HFFc6 (cell line): Measurements from ENCODE around the gene NCOA1. TPM values are rescaled to one million over a fixed set of nuclear protein-coding genes. Genes with fewer than 3 reads are reported as not detected.

Experiments used
- DNase-seq: peaks from one replicate; pipeline ENCODE4 v3.0.0-alpha.2; 2018
- H3K27ac Mint-ChIP-seq: 2 replicates; pipeline ENCODE4 v1.8.0; 2020; ENCODE audit warnings: mild to moderate bottlenecking, mixed read lengths
- H3K27me3 Mint-ChIP-seq: 2 replicates; pipeline ENCODE4 v1.8.0; 2021; ENCODE audit warnings: mild to moderate bottlenecking, moderate library complexity, mixed read lengths; ENCODE audit not compliant: insufficient read depth
- H3K36me3 Mint-ChIP-seq: 2 replicates; pipeline ENCODE4 v1.8.0; 2021; ENCODE audit warnings: low read depth, mixed read lengths
- H3K4me1 Mint-ChIP-seq: 2 replicates; pipeline ENCODE4 v1.8.0; 2020; ENCODE audit warnings: low read depth, mixed read lengths
- H3K4me3 Mint-ChIP-seq: 2 replicates; pipeline ENCODE4 v1.8.0; 2020; ENCODE audit warnings: mild to moderate bottlenecking, moderate library complexity, mixed read lengths
- H3K9me3 Mint-ChIP-seq: 2 replicates; pipeline ENCODE4 v1.8.0; 2020; ENCODE audit warnings: mild to moderate bottlenecking, mixed read lengths
- total RNA-seq, 6 experiments: library from RNA; stranded (reverse); fragmentation: NEBNext Ultra II Directional; extraction: Animal tissue kit (Norgen Biotek cat#: 25700); gene quantifications; 2 replicates in 1 of 6; 3 replicates in 5 of 6; pipeline ENCODE4 v1.2.3, GENCODE V29; 2021
- TF ChIP-seq, protein P1 (sequence below): fragments of 200-600 bp; sonication (generic); IDR thresholded peaks from 2 replicates; pipeline ENCODE4 v1.5.0; 2021; ENCODE audit warnings: antibody characterized with exemption, mild to moderate bottlenecking

NCOA1 gene
- total RNA-seq, 6 experiments from 2014 or later, result 8.6 to 11.2 (median 10.7) TPM

DNA sequence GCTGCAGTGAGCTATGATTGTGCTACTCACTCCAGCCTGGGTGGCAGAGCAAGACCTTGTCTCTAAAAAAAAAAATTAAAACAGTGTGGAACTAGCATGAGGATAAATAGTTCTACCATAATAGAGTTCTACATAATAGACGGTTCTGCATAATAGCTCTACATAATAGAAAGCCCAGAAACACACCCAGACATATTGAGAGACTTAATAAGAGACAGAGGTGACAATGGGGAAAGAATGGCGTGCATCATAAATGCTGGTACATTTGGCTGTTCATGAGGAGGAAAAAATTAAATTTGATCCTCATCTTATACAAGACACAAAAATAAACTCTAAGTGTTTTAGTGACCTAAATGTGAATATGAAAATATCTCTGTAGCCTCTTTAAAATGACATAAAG lies 243.7 kb downstream of the NCOA1 start:
- Mint-ChIP-seq H3K4me3 (no peak overlapping the region), H3K27ac (no peak overlapping the region), H3K9me3 (no peaks in the 10 kb centered on the region), H3K27me3 (no peaks in the 10 kb centered on the region), H3K4me1 (peaks cover 33% of the 10 kb centered on the region), H3K36me3 (peaks cover 6% of the 10 kb centered on the region; the same call in 1 of the 2 replicates)
- TF ChIP-seq, protein P1, sequence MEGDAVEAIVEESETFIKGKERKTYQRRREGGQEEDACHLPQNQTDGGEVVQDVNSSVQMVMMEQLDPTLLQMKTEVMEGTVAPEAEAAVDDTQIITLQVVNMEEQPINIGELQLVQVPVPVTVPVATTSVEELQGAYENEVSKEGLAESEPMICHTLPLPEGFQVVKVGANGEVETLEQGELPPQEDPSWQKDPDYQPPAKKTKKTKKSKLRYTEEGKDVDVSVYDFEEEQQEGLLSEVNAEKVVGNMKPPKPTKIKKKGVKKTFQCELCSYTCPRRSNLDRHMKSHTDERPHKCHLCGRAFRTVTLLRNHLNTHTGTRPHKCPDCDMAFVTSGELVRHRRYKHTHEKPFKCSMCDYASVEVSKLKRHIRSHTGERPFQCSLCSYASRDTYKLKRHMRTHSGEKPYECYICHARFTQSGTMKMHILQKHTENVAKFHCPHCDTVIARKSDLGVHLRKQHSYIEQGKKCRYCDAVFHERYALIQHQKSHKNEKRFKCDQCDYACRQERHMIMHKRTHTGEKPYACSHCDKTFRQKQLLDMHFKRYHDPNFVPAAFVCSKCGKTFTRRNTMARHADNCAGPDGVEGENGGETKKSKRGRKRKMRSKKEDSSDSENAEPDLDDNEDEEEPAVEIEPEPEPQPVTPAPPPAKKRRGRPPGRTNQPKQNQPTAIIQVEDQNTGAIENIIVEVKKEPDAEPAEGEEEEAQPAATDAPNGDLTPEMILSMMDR, result no peak
- no peak for DNase-seq

DNA sequence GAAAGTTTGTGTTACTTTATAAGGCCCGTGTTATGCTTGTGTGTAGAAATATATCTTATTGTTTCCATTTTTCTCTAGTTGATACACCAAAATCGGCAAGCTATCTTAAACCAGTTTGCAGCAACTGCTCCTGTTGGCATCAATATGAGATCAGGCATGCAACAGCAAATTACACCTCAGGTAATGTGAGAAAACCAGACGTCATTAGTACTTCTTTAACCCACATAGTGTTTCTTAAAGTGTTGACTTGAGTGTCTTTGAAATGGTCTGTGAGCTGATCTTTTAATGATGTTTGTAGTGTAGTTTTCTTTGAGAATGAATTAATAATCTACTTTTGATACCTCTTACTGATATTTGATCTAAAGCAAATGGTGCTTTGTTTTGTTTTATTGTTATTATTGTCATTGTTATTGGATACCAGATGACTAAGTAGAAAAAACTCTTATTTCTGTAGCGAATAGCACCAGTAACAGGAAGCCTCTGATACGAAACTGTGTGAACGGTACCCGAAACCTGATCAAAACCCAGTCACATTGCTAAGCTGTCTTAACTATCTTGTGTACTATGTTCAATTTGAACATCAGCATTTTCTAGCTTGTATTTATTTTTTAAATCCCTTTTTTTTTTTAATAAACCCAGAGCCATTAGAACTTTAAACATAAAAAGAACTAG lies 248.4 kb downstream of the NCOA1 start:
- no peak overlapping the region for H3K27ac Mint-ChIP-seq
- TF ChIP-seq, protein P1, result no peak
- no peaks in the 10 kb centered on the region for H3K36me3 Mint-ChIP-seq
- DNase-seq, result no peak
- H3K27me3 Mint-ChIP-seq, result no peaks in the 10 kb centered on the region
- no peaks in the 10 kb centered on the region; the same call in 1 of the 2 replicates for H3K4me1 Mint-ChIP-seq
- no peaks in the 10 kb centered on the region for H3K9me3 Mint-ChIP-seq
- H3K4me3 Mint-ChIP-seq, result no peak overlapping the region

DNA sequence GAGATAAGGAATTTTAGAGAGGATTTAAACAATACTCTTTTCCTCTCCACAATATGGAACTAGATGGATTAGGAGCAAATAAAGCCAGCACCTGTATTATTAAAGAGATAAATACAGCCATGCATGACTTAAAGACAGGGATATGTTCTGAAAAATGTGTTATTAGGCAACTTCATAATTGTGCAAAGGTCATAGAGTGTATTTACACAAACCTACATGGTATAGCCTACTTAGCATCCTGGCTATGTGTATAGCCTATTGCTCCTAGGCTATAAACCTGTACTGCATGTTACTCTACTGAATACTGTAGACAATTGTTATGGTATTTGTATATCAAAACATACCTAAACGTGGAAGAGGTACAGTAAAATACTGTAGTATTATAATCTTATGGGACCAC lies 249.1 kb downstream of the NCOA1 start:
- no peak for DNase-seq
- H3K4me3 Mint-ChIP-seq, result no peak overlapping the region

DNA sequence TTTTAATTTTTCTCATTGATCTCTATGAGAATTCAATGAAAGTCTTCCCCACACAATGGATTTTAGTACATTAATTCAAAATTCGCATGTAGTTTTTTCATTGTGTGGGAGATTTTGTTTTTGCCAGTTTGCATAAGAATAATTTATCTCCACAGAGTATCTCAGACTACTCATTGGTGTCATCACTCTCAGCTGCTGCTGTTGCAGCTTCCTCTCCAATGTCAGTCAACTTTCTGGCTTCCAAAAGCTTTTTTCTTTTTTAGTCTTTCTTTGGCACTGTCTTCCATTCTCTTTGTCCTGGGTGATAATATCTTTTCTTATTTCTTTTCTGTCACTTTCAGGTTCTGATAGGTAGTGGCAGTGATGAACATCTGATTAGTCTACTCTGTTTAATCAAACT lies 251.7 kb downstream of the NCOA1 start:
- Mint-ChIP-seq H3K4me3 (no peak overlapping the region), H3K36me3 (no peaks in the 10 kb centered on the region), H3K9me3 (no peaks in the 10 kb centered on the region), H3K27me3 (no peaks in the 10 kb centered on the region), H3K27ac (no peak overlapping the region), H3K4me1 (no peaks in the 10 kb centered on the region; the same call in 1 of the 2 replicates)
- TF ChIP-seq, protein P1, result no peak
- no peak for DNase-seq

More for the DNA sequence above, 249.1 kb downstream of the NCOA1 start:
- H3K4me1 Mint-ChIP-seq, result no peaks in the 10 kb centered on the region; the same call in 1 of the 2 replicates
- no peaks in the 10 kb centered on the region for H3K27me3 Mint-ChIP-seq
- H3K36me3 Mint-ChIP-seq, result no peaks in the 10 kb centered on the region
- TF ChIP-seq, protein P1, result no peak
- no peaks in the 10 kb centered on the region for H3K9me3 Mint-ChIP-seq
- no peak overlapping the region for H3K27ac Mint-ChIP-seq

DNA sequence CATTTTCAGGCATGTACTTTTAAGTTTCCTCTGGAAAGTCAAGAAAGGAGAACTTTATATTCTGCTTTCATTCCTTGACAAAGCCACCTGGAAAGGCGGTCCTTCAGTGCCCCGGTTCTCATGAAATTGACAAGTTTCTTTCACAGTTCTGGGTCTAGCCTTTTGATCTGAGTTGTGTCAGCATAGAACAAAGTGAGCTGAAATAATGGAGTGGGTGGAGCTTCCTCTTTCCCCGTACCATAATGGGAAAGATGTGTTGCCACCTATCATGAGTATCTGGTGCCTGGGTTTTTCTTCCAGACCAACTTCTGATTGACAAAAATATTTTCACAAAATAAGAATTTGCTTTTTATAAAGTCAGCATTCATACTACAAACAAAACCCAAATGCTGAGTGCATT lies 252.9 kb downstream of the NCOA1 start:
- H3K4me1 Mint-ChIP-seq, result no peaks in the 10 kb centered on the region; the same call in 1 of the 2 replicates
- H3K27ac Mint-ChIP-seq, result no peak overlapping the region
- DNase-seq, result no peak
- no peaks in the 10 kb centered on the region for H3K36me3 Mint-ChIP-seq
- no peaks in the 10 kb centered on the region for H3K27me3 Mint-ChIP-seq
- TF ChIP-seq, protein P1, result no peak
- H3K4me3 Mint-ChIP-seq, result no peak overlapping the region
- no peaks in the 10 kb centered on the region for H3K9me3 Mint-ChIP-seq
